Vagina (tissue), 2 donors: ENCODE measurements around the gene CCDC34. TPM values are rescaled to one million over a fixed set of nuclear protein-coding genes. Genes with fewer than 3 reads are reported as not detected.

Experiments
- DNase-seq, 2 donors: peaks; one replicate each; pipeline ENCODE4 v3.0.0-alpha.2; 2017; ENCODE audit errors: extremely low spot score in 2 of 2
- H3K27ac ChIP-seq: fragments of 200-600 bp; sonication (generic); one replicate; pipeline ENCODE4 v1.5.1; 2019
- H3K27me3 ChIP-seq: fragments of 200-600 bp; sonication (generic); one replicate; pipeline ENCODE4 v1.5.1; 2019
- H3K36me3 ChIP-seq, 2 donors: fragments of 200-600 bp; sonication (generic); one replicate each; pipeline ENCODE4 v1.5.1; 2017 to 2019
- H3K4me1 ChIP-seq: fragments of 200-600 bp; sonication (generic); one replicate; pipeline ENCODE4 v1.5.1; 2019
- H3K4me3 ChIP-seq, 2 donors: fragments of 200-600 bp; sonication (generic); 1 replicate in 1 of 2; 2 replicates in 1 of 2; pipeline ENCODE4 v1.5.1; 2016 to 2019
- H3K9me3 ChIP-seq: fragments of 200-600 bp; sonication (generic); one replicate; pipeline ENCODE4 v1.5.1; 2019
- POLR2A ChIP-seq, 2 donors: fragments of 450-650 bp; IDR thresholded peaks; one replicate each; pipeline ENCODE4 v1.6.1; 2017; ENCODE audit warnings: antibody characterized with exemption in 2 of 2, mild to moderate bottlenecking in 2 of 2, moderate library complexity in 2 of 2
- POLR2AphosphoS5 ChIP-seq, 2 donors: sonication (generic); formaldehyde crosslinking; IDR thresholded peaks; one replicate each; pipeline ENCODE4 v1.9.0; 2017; ENCODE audit warnings: antibody characterized with exemption in 2 of 2, mild to moderate bottlenecking in 2 of 2, low read depth in 1 of 2; ENCODE audit not compliant: insufficient read depth in 1 of 2
- intact Hi-C: fragments of 100-400 bp; cut with DNase I; formaldehyde crosslinking; loops from one replicate; pipeline ENCODE4 v1.15.1; 2023
- total RNA-seq: library from RNA; depleted of rRNA; stranded (reverse); fragments of >200 nt; gene quantifications from one replicate; pipeline ENCODE4 v1.2.3, GENCODE V29; 2016
- TF ChIP-seq, protein P1 (sequence below), 3 experiments: fragments of 450-650 bp in 2 of 3; fragments of 200-600 bp in 1 of 3; sonication (generic) in 1 of 3; IDR thresholded peaks; one replicate each; pipeline ENCODE4 v1.5.1; 2017 to 2019; ENCODE audit warnings: antibody characterized with exemption in 3 of 3, mild to moderate bottlenecking in 2 of 3, moderate library complexity in 2 of 3

The CCDC34 gene
- total RNA-seq, 1 donor from 2014 or later: 4.7 TPM

DNA sequence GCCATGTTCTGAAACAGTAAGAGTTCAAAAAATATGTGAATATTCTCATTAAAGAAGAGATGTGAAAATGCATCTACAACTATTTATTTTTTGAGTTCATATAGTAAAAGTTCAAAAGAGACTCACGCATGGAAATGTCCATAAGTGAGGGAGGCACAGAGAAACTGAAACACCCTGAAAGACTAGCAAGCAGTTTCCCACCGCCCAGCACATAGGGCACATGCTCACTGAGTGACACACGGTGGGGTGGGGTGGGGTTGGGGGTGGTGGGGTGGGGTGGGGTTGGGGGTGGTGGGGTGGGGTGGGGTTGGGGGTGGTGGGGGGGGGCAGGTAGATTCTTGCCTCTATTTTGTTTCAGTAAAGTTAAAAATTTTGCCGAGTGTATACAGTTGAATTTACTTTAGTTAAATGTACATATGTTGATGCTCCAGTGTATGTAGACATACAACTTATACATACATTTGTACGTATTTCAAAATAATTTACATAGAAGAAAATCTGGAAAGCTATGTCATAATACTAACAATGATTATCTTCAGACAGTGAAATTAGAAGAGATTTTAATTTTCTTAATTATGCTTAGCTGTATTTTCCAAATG is 6.3 kb downstream of the CCDC34 start:
- intact Hi-C loops: no loop called here
- Histone ChIP-seq H3K36me3 (no peaks in the 10 kb centered on the region), H3K27me3 (no peaks in the 10 kb centered on the region), H3K4me1 (peaks cover 2% of the 10 kb centered on the region), H3K27ac (no peak overlapping the region), H3K4me3 (no peak overlapping the region), H3K9me3 (no peaks in the 10 kb centered on the region)
- TF ChIP-seq POLR2AphosphoS5 (IDR thresholded peaks at IDR 0.05; ENCODE audit: insufficient read depth in 1 of 2, low read depth in 1 of 2) (no peak), POLR2A (IDR thresholded peaks at IDR 0.05) (no peak)
- TF ChIP-seq, protein P1, sequence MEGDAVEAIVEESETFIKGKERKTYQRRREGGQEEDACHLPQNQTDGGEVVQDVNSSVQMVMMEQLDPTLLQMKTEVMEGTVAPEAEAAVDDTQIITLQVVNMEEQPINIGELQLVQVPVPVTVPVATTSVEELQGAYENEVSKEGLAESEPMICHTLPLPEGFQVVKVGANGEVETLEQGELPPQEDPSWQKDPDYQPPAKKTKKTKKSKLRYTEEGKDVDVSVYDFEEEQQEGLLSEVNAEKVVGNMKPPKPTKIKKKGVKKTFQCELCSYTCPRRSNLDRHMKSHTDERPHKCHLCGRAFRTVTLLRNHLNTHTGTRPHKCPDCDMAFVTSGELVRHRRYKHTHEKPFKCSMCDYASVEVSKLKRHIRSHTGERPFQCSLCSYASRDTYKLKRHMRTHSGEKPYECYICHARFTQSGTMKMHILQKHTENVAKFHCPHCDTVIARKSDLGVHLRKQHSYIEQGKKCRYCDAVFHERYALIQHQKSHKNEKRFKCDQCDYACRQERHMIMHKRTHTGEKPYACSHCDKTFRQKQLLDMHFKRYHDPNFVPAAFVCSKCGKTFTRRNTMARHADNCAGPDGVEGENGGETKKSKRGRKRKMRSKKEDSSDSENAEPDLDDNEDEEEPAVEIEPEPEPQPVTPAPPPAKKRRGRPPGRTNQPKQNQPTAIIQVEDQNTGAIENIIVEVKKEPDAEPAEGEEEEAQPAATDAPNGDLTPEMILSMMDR (IDR thresholded peaks at IDR 0.05): no peak
- DNase-seq: no peak

DNA sequence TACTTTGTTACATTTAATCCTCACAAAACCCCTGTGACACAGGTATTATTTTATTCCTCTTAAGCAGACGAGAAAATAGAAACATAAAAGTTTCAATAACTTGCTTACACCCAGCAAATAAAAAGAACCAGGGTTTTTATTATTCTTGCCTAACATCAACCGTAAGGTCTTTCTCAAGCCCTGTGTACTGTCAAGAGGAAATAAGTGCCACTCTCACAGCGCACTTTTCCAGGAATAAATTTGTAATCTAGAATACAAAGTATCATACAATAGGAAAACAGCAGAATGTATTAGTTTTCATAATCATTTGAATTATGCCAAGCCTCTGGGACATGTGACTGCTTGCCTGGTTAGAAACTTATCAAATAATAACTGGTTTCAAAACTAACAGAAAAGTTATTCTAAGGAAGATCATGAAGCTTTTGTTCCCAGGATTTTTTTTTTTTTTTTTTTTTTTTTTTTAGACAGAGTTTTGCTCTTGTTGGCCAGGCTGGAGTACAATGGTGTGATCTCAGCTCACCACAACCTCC is 7.4 kb downstream of the CCDC34 start:
- DNase-seq: no peak
- intact Hi-C loops: no loop called here
- Histone ChIP-seq H3K27me3 (no peaks in the 10 kb centered on the region), H3K27ac (no peak overlapping the region), H3K4me3 (no peak overlapping the region), H3K4me1 (no peaks in the 10 kb centered on the region), H3K36me3 (no peaks in the 10 kb centered on the region), H3K9me3 (no peaks in the 10 kb centered on the region)
- no peak for TF ChIP-seq POLR2AphosphoS5 (IDR thresholded peaks at IDR 0.05; ENCODE audit: insufficient read depth in 1 of 2, low read depth in 1 of 2)
- TF ChIP-seq, protein P1 (IDR thresholded peaks at IDR 0.05): no peak
- no peak for TF ChIP-seq POLR2A (IDR thresholded peaks at IDR 0.05)

DNA sequence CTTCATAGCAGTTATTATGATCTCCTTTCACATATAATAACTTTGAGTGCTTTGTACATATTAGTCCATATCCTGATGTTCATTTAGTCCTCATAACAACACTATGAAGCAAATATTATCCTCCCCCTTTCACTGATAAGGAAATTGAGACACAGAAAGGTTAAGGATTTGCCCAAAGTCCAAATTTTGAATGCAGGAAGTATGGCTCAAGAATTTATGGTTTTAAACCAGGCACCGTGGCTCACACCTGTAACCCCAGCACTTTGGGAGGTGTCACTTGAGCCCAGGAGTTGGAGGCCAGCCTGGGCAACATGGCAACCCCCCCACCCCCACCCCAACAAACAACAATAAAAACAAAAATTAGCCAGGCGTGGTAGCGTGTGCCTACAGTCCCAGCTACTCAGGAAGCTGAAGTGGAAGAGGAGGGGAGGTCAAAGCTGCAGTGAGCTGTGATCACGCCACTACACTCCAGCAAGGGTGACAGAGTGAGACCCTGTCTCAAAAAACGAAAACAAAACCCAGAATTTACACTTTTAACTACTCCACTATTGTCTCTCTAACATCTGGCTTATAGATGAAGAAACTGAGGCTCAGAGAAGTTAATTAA is 8.6 kb downstream of the CCDC34 start:
- intact Hi-C loops: no loop called here
- TF ChIP-seq, protein P1 (IDR thresholded peaks at IDR 0.05): no peak
- TF ChIP-seq POLR2AphosphoS5 (IDR thresholded peaks at IDR 0.05; ENCODE audit: insufficient read depth in 1 of 2, low read depth in 1 of 2) (no peak), POLR2A (IDR thresholded peaks at IDR 0.05) (no peak)
- H3K9me3 ChIP-seq: no peaks in the 10 kb centered on the region
- H3K4me1 ChIP-seq: no peaks in the 10 kb centered on the region
- no peaks in the 10 kb centered on the region for H3K36me3 ChIP-seq
- H3K4me3 ChIP-seq: no peak overlapping the region
- H3K27ac ChIP-seq: no peak overlapping the region
- H3K27me3 ChIP-seq: no peaks in the 10 kb centered on the region
- DNase-seq: no peak

DNA sequence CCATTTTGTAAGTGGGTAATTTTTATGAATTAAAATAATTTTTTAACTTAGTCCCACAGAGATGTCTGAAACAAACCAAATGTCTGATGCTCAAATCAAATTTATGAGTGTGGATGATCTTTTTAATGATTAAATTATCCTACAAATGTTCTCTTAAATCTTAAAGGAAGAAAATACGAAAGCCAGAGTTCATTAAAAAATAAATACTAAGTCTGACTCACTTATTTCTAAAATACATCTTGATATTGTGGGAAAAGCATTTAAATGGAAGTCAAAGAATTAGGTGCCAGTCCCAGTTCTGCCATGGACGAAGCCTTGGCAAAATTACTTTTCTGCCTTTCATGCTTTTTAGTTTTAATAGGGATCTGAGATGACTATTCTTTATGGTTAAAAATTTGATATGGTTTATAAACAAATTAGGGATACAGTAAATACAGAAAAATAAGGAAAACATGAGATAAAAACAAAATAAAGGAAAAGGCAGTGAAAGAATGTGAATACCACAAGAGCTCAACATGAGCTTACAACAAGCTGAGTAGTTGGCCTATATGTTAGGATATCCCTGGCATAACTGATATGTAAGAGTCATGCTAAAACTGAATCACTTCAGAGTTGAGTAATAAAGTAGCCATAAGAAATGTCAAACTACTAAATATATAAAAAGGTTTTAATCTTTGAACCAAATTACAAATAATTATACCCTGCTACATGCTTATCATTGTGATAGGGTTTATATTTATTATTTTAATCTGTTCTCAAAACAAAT is 9.2 kb downstream of the CCDC34 start:
- no peak overlapping the region for H3K4me3 ChIP-seq
- H3K4me1 ChIP-seq: no peaks in the 10 kb centered on the region
- H3K27ac ChIP-seq: no peak overlapping the region
- no peak for TF ChIP-seq POLR2AphosphoS5 (IDR thresholded peaks at IDR 0.05; ENCODE audit: insufficient read depth in 1 of 2, low read depth in 1 of 2)
- TF ChIP-seq, protein P1 (IDR thresholded peaks at IDR 0.05): no peak
- TF ChIP-seq POLR2A (IDR thresholded peaks at IDR 0.05): no peak
- H3K27me3 ChIP-seq: no peaks in the 10 kb centered on the region
- no peaks in the 10 kb centered on the region for H3K9me3 ChIP-seq
- no peak for DNase-seq
- H3K36me3 ChIP-seq: no peaks in the 10 kb centered on the region
- intact Hi-C loops: no loop called here
